WTC11 (cell line): ENCODE results near the gene ST6GALNAC3. TPM values are rescaled to one million over a fixed set of nuclear protein-coding genes. Genes with fewer than 3 reads are reported as not detected.

Experiments
- ATAC-seq: fragments of 200-7000 bp; cut with Tn5 transposase; 2 replicates; pipeline ENCODE4 v1.10.0; 2021; ENCODE audit warnings: mild to moderate bottlenecking, moderate library complexity
- CTCF ChIA-PET: fragments of 300-600 bp; sonication (Branson Sonifier 250); formaldehyde crosslinking; loops from one replicate; lab custom pipeline; 2021; ENCODE audit warnings: antibody characterized with exemption; lab: Charles Lee
- POLR2A ChIA-PET: fragments of 350-600 bp; sonication (Branson Sonifier 250); formaldehyde crosslinking; loops from one replicate; lab custom pipeline; 2021; ENCODE audit warnings: antibody characterized with exemption; lab: Charles Lee
- DNase-seq: peaks from one replicate; pipeline ENCODE4 v3.0.0; 2021; ENCODE audit warnings: low spot score
- H3K27ac Mint-ChIP-seq: 2 replicates; pipeline ENCODE4 v1.8.0; 2021; ENCODE audit warnings: mixed read lengths
- H3K27me3 Mint-ChIP-seq: 2 replicates; pipeline ENCODE4 v1.8.0; 2021; ENCODE audit warnings: low read depth, mild to moderate bottlenecking, moderate library complexity, mixed read lengths
- H3K36me3 Mint-ChIP-seq: 2 replicates; pipeline ENCODE4 v1.8.0; 2021; ENCODE audit warnings: mixed read lengths
- H3K4me1 Mint-ChIP-seq: 2 replicates; pipeline ENCODE4 v1.8.0; 2022; ENCODE audit warnings: mixed read lengths
- H3K4me3 Mint-ChIP-seq: 2 replicates; pipeline ENCODE4 v1.8.0; 2021; ENCODE audit warnings: mild to moderate bottlenecking, moderate library complexity, mixed read lengths
- H3K9me3 Mint-ChIP-seq: 2 replicates; pipeline ENCODE4 v1.8.0; 2021; ENCODE audit warnings: mixed read lengths
- ATF1 ChIP-seq: sonication (generic); formaldehyde crosslinking; IDR thresholded peaks from 2 replicates; pipeline ENCODE4 v1.8.1; 2023; ENCODE audit warnings: mild to moderate bottlenecking, moderate library complexity, missing genetic modification reagents
- CREM ChIP-seq: sonication (generic); formaldehyde crosslinking; IDR thresholded peaks from 2 replicates; pipeline ENCODE4 v1.8.1; 2022; ENCODE audit warnings: mild to moderate bottlenecking, missing genetic modification reagents, moderate library complexity
- ELF4 ChIP-seq: sonication (generic); formaldehyde crosslinking; IDR thresholded peaks from 2 replicates; pipeline ENCODE4 v1.8.1; 2022; ENCODE audit warnings: low read depth, mild to moderate bottlenecking, moderate library complexity, missing genetic modification reagents
- FOXP1 ChIP-seq: sonication (generic); formaldehyde crosslinking; IDR thresholded peaks from 2 replicates; pipeline ENCODE4 v1.8.0; 2022; ENCODE audit warnings: missing genetic modification reagents, mild to moderate bottlenecking, moderate library complexity, borderline replicate concordance
- FOXP4 ChIP-seq: sonication (generic); formaldehyde crosslinking; IDR thresholded peaks from 2 replicates; pipeline ENCODE4 v1.8.0; 2022; ENCODE audit warnings: mild to moderate bottlenecking, missing genetic modification reagents
- HMGXB4 ChIP-seq: sonication (generic); formaldehyde crosslinking; IDR thresholded peaks from 2 replicates; pipeline ENCODE4 v1.8.1; 2023; ENCODE audit warnings: mild to moderate bottlenecking, moderate library complexity, missing genetic modification reagents
- IRF2 ChIP-seq: sonication (generic); formaldehyde crosslinking; IDR thresholded peaks from 2 replicates; pipeline ENCODE4 v1.8.0; 2022; ENCODE audit warnings: low read depth, missing genetic modification reagents, borderline replicate concordance
- JUN ChIP-seq: sonication (generic); formaldehyde crosslinking; IDR thresholded peaks from 2 replicates; pipeline ENCODE4 v1.8.0; 2023; ENCODE audit warnings: mild to moderate bottlenecking, missing genetic modification reagents
- KAT7 ChIP-seq: sonication (generic); formaldehyde crosslinking; IDR thresholded peaks from 2 replicates; pipeline ENCODE4 v1.8.1; 2023; ENCODE audit warnings: missing genetic modification reagents, mild to moderate bottlenecking, borderline replicate concordance
- NFE2L1 ChIP-seq: sonication (generic); formaldehyde crosslinking; IDR thresholded peaks from 2 replicates; pipeline ENCODE4 v1.8.1; 2023; ENCODE audit warnings: missing genetic modification reagents
- NFYB ChIP-seq: sonication (generic); formaldehyde crosslinking; conservative IDR thresholded peaks from 2 replicates; pipeline ENCODE4 v1.8.0; 2022; ENCODE audit warnings: low read depth, missing genetic modification reagents
- NR2C2 ChIP-seq: sonication (generic); formaldehyde crosslinking; IDR thresholded peaks from 2 replicates; pipeline ENCODE4 v1.8.0; 2022; ENCODE audit warnings: mild to moderate bottlenecking, missing genetic modification reagents
- PRRX2 ChIP-seq: fragments of 250-450 bp; sonication (Bioruptor Pico); IDR thresholded peaks from 2 replicates; pipeline ENCODE4 v1.8.0; 2021; ENCODE audit warnings: mild to moderate bottlenecking
- RELA ChIP-seq: sonication (generic); formaldehyde crosslinking; IDR thresholded peaks from 2 replicates; pipeline ENCODE4 v1.8.1; 2022; ENCODE audit warnings: missing genetic modification reagents, mild to moderate bottlenecking, borderline replicate concordance
- SOX15 ChIP-seq: fragments of 250-450 bp; sonication (Bioruptor Pico); IDR thresholded peaks from 2 replicates; pipeline ENCODE4 v1.9.0; 2021; ENCODE audit warnings: mild to moderate bottlenecking
- ZBTB21 ChIP-seq: sonication (generic); formaldehyde crosslinking; IDR thresholded peaks from 2 replicates; pipeline ENCODE4 v1.8.1; 2023; ENCODE audit warnings: mild to moderate bottlenecking, missing genetic modification reagents, borderline replicate concordance
- ZNF121 ChIP-seq: sonication (generic); formaldehyde crosslinking; IDR thresholded peaks from 2 replicates; pipeline ENCODE4 v1.8.0; 2023; ENCODE audit warnings: missing genetic modification reagents
- ZNF317 ChIP-seq: sonication (generic); formaldehyde crosslinking; IDR thresholded peaks from 2 replicates; pipeline ENCODE4 v1.8.1; 2023; ENCODE audit warnings: low read depth, mild to moderate bottlenecking, moderate library complexity, missing genetic modification reagents, borderline replicate concordance
- ZNF671 ChIP-seq: fragments of 250-450 bp; sonication (Bioruptor Pico); IDR thresholded peaks from 2 replicates; pipeline ENCODE4 v1.8.0; 2021; ENCODE audit warnings: mild to moderate bottlenecking
- total RNA-seq: library from RNA; stranded (reverse); gene quantifications from 3 replicates; pipeline ENCODE4 v1.2.3, GENCODE V29; 2021
- TF ChIP-seq, protein P1 (sequence below): sonication (generic); formaldehyde crosslinking; conservative IDR thresholded peaks from 2 replicates; pipeline ENCODE4 v1.8.1; 2022; ENCODE audit warnings: mild to moderate bottlenecking, missing genetic modification reagents
- TF ChIP-seq, protein P2 (sequence below): sonication (generic); formaldehyde crosslinking; IDR thresholded peaks from 2 replicates; pipeline ENCODE4 v1.8.1; 2023; ENCODE audit warnings: mild to moderate bottlenecking, missing genetic modification reagents
- TF ChIP-seq, protein P3 (sequence below): fragments of 250-450 bp; sonication (Bioruptor Pico); IDR thresholded peaks from 2 replicates; pipeline ENCODE4 v1.9.0; 2021; ENCODE audit warnings: moderate library complexity, mild to moderate bottlenecking, inconsistent platforms, borderline replicate concordance
- TF ChIP-seq, protein P4 (sequence below): sonication (generic); formaldehyde crosslinking; IDR thresholded peaks from 2 replicates; pipeline ENCODE4 v1.8.0; 2022; ENCODE audit warnings: mild to moderate bottlenecking, missing genetic modification reagents

Gene ST6GALNAC3
- total RNA-seq, 1 experiment from 2014 or later = 11.9 TPM

GRCh38 chr1:76657623-76658022 is 583.1 kb downstream of the ST6GALNAC3 start (continued):
- no peak for TF ChIP-seq HMGXB4
- TF ChIP-seq ZNF317 (CRISPR knock-in tag) = no peak
- no peak for TF ChIP-seq ZNF121 (CRISPR knock-in tag)
- TF ChIP-seq JUN = no peak
- no peak for TF ChIP-seq FOXP4 (CRISPR knock-in tag)
- no peak for TF ChIP-seq SOX15
- TF ChIP-seq, protein P1, sequence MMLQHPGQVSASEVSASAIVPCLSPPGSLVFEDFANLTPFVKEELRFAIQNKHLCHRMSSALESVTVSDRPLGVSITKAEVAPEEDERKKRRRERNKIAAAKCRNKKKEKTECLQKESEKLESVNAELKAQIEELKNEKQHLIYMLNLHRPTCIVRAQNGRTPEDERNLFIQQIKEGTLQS (CRISPR knock-in tag) = no peak

DNA sequence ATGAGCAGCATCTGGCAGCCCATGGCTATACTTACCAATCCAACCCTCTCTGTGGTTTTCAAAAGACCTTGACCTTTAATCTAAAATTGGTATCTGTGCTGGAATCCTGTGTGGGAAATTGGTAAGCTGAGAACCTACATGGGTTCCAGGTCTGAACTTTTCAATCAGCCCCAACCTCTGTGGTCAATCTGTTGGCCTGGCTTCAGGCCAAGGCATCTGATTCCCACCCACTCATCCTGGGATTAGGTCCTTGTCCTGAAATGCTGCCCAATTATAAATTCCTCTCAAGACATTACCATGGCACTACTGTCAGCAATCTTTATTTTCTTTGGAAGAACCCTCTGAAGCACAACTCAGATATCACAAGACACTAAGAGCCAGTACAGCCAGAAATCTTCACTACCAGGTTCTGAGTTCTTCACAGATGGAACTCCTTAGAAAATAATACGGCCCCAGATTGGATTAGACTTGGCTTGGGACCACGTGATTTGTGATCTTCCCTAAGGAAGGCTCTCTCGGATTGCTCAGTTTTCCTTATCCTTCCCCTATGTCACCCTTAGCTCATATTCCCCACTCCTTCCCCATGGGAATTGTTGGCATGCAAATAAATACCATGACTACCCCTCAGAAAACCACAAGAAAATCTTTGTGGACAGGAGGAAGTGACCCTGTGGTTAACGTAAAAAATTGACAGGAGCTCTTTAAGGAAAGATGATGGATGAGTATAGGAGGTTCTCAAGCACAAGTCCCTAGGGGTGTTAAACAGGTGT is 584.8 kb downstream of the ST6GALNAC3 start:
- ATAC-seq (no peak), DNase-seq (no peak)
- no peak overlapping the region for H3K4me3 Mint-ChIP-seq
- peaks cover 4% of the 10 kb centered on the region; the same call in 1 of the 2 replicates for H3K36me3 Mint-ChIP-seq
- CTCF ChIA-PET = no interaction called here
- H3K27ac Mint-ChIP-seq = no peak overlapping the region
- TF ChIP-seq CREM (CRISPR knock-in tag) (no peak), IRF2 (CRISPR knock-in tag) (no peak)
- TF ChIP-seq, protein P2, sequence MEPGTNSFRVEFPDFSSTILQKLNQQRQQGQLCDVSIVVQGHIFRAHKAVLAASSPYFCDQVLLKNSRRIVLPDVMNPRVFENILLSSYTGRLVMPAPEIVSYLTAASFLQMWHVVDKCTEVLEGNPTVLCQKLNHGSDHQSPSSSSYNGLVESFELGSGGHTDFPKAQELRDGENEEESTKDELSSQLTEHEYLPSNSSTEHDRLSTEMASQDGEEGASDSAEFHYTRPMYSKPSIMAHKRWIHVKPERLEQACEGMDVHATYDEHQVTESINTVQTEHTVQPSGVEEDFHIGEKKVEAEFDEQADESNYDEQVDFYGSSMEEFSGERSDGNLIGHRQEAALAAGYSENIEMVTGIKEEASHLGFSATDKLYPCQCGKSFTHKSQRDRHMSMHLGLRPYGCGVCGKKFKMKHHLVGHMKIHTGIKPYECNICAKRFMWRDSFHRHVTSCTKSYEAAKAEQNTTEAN = no peak
- H3K4me1 Mint-ChIP-seq = no peaks in the 10 kb centered on the region
- POLR2A ChIA-PET = no interaction called here
- H3K27me3 Mint-ChIP-seq = no peaks in the 10 kb centered on the region
- peaks cover 23% of the 10 kb centered on the region for H3K9me3 Mint-ChIP-seq

- H3K9me3 Mint-ChIP-seq = peaks cover 25% of the 10 kb centered on the region
- no peak for ATAC-seq
- POLR2A ChIA-PET = no interaction called here
- no peak overlapping the region for H3K27ac Mint-ChIP-seq
- no peak for DNase-seq
- peaks cover 4% of the 10 kb centered on the region; the same call in 1 of the 2 replicates for H3K36me3 Mint-ChIP-seq
- H3K4me3 Mint-ChIP-seq = no peak overlapping the region
- no peaks in the 10 kb centered on the region for H3K27me3 Mint-ChIP-seq
- H3K4me1 Mint-ChIP-seq = no peaks in the 10 kb centered on the region
- CTCF ChIA-PET = no interaction called here
- TF ChIP-seq NR2C2 (CRISPR knock-in tag) (no peak), ZBTB21 (CRISPR knock-in tag) (no peak), FOXP4 (CRISPR knock-in tag) (no peak), KAT7 (CRISPR knock-in tag) (no peak), ATF1 (CRISPR knock-in tag) (no peak), NFYB (CRISPR knock-in tag) (no peak), ELF4 (CRISPR knock-in tag) (no peak), FOXP1 (no peak), NFE2L1 (CRISPR knock-in tag) (no peak), RELA (CRISPR knock-in tag) (no peak), PRRX2 (no peak), ZNF671 (no peak)
- TF ChIP-seq, protein P3, sequence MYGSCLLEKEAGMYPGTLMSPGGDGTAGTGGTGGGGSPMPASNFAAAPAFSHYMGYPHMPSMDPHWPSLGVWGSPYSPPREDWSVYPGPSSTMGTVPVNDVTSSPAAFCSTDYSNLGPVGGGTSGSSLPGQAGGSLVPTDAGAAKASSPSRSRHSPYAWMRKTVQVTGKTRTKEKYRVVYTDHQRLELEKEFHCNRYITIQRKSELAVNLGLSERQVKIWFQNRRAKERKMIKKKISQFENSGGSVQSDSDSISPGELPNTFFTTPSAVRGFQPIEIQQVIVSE (CRISPR knock-in tag) = no peak
- TF ChIP-seq, protein P4, sequence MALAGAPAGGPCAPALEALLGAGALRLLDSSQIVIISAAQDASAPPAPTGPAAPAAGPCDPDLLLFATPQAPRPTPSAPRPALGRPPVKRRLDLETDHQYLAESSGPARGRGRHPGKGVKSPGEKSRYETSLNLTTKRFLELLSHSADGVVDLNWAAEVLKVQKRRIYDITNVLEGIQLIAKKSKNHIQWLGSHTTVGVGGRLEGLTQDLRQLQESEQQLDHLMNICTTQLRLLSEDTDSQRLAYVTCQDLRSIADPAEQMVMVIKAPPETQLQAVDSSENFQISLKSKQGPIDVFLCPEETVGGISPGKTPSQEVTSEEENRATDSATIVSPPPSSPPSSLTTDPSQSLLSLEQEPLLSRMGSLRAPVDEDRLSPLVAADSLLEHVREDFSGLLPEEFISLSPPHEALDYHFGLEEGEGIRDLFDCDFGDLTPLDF (CRISPR knock-in tag) = no peak
- TF ChIP-seq, protein P1 (CRISPR knock-in tag) = no peak
These were observed 587.0 kb downstream of the ST6GALNAC3 start for GRCh38 chr1:76661531-76661930.
